Measurements from ENCODE around the gene CYB561A3.

CYB561A3 gene

DNA sequence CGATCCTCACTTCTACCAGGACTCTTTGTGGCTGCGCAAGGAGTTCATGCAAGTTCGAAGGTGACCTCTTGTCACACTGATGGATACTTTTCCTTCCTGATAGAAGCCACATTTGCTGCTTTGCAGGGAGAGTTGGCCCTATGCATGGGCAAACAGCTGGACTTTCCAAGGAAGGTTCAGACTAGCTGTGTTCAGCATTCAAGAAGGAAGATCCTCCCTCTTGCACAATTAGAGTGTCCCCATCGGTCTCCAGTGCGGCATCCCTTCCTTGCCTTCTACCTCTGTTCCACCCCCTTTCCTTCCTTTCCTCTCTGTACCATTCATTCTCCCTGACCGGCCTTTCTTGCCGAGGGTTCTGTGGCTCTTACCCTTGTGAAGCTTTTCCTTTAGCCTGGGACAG is 7.0 kb upstream of the CYB561A3 start:
- no peak for FAIRE-seq

DNA sequence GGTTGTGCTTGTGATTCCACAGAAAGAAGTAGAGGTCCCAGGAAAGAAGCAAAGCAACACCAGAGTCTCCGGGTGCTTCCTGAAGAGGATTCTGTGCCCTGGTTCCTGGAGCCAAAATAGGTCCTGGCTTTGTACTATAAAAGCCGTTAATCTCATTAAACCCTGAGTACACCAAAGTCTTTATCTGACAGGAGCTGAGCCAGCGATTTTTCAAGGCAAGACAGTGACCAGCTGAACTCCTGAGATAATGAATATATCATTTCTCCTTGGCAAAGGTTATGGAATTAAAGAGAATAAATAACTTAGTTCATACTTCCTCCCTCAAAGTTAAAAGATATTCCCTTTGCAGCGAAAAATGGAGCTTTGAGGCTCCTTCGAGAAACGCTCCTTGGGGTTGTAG is 5.7 kb upstream of the CYB561A3 start:
- no peak for FAIRE-seq

DNA sequence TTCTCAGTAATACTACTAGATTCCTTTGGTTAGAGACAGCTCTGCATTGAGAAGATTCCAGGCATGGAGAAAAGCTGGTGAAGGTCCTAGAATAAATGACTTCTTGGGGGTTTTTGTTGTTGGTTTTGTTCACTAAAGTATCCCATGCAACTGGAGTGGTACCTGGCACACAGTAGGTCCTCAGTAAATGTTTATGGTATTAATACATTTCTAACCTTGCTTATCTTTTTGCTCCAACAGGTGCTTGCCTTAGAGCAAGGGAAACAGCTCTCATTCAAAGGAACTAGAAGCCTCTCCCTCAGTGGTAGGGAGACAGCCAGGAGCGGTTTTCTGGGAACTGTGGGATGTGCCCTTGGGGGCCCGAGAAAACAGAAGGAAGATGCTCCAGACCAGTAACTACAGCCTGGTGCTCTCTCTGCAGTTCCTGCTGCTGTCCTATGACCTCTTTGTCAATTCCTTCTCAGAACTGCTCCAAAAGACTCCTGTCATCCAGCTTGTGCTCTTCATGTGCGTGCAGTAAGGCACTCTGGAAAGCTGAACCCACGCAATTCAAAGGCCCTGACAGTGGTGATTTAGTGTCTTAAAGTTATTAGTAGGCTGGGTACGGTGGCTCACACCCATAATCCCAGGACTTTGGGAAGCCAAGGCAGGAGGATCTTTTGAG is 2.5 kb upstream of the CYB561A3 start:
- FAIRE-seq = no peak

DNA sequence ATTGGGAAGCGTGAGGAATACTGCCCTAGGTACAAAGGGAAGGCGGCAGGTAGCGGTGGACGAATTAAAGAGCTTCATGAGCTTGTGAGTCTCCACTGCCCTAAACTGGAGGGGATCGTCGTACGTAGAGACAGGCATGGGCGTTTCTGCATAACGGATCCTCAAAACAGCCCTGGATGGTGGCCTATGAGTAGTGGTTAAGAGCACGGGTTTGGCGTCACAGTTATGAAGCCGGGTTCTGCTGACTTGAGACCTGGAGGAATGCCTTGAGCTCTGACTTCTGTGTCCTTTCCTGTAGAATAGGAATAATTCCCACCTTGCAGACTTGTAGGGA is 827 bp upstream of the CYB561A3 start:
- FAIRE-seq = no peak

DNA sequence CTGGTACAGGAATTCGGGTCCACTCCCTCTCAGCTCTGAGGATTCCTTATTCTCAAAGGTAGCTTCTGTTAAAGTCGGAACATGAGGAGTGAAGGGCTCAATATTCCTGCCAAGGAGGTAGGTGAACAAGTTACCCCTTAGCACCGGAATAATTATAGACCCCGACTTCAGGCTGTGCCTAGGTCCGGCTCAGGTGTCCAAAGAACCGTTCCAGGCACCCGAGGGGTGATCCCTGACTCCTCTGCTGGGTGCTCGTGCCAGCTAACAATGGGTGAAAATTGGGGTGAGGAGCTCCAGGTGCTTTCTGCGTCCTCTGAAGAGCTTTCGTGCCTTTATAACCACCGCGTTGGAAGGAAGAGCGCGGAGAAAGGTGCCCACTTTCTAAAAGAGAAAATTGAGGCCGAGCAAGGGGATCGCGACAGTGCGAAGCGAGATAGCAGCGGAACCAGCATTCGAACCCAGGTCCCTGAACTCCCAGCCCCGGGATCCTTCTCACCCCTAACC is 393 bp downstream of the CYB561A3 start:
- no peak for FAIRE-seq

DNA sequence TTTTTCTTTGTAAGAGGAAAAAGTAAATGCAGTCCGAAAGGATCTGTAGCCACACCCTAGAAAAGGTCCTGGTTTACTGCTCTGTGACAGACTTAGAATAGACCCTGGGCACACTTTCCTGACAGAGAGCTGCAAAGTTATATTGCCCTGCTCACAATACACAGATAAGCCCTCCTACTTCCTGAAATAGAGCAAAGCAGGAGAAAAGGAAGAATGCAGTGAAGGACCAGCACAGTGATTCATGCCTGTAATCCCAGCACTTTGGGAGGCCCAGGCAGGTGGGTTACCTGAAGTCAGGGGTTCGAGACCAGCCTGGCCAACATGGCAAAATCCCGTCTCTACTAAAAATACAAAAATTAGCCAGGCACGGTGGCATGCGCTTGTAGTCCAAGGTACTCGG is 2.2 kb downstream of the CYB561A3 start:
- no peak for FAIRE-seq

DNA sequence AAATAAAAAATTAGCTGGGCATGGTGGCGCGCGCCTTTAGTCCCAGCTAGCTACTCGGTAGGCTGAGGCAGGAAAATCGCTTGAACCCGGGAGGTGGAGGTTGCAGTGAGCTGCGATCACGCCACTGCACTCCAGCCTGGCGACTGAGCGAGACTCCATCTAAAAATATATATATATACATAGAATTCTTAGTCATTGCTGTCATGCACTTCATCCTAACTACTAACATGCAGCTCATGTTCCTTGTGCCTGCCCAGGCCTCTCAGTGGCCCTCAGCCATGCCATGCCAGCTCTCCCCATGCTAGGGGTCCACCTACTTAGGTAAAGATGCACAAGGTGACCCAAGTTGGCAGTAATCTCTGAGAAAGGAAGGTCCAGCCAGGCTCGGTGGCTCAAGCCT is 3.1 kb downstream of the CYB561A3 start:
- no peak for FAIRE-seq

DNA sequence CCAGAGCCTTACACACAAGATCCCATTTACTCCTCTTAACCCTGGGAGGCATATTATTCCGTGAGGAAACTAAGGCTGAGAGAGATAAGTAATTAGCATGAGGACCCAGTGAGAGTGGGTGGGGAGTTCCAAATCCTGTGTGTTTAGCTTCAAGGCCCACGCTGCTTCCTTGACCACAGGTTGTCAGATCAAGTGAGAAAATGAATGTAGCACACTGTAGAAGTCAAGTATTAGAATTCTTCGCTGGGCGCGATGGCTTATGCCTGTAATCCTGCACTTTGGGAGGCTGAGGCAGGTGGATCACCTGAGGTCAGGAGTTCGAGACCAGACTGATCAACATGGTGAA is 3.8 kb downstream of the CYB561A3 start:
- FAIRE-seq = no peak

DNA sequence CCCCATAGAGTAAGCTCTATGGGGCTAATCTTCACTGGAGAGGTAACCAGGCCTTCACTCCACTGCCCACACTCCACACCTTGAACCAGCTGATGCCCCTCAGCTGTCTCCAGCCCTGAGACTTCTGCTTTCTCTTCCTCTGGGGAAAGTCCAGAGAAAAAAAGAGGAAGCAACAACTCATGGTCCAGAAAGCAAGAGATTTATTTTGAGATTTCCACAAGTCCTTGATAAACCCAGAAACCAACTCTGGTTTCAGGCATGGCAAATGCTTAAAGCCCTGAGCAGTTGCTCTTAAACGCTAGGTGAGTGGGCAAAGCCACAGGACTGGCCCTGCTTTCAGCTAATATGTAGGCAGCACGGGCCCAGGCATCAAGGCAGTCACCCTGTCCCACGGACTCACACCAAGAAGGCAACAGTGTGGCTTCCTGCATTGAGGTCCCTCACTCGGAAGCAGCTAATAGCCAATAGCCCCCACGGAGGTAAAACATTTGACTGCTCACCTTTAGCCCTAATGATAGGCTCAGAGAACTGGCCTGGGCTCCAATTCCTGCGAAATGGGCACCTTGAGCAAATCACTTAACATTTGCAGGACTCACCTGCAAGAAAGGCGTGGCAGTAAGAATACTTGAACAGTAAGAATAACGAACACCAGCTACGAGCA is 4.3 kb downstream of the CYB561A3 start:
- FAIRE-seq = no peak

DNA sequence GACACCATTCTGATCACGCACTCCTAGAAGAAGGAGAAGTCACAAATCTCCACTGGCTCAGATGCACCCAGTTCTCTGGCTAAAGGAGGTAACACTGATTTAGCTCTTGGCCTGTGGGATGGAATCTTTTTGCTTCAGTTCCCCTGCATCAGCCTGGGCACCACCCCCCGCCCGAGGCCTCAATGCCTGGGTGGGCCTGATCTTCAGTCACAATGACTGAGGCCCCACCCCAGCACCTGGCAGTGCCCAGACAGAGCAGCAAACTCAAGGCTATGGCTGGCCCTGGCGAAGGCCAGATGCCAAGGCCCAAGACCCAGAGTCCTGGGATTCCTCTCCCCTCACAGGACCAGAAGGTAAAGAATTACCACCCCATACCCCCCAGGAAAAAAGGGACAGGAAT is 5.0 kb downstream of the CYB561A3 start:
- no peak for FAIRE-seq

DNA sequence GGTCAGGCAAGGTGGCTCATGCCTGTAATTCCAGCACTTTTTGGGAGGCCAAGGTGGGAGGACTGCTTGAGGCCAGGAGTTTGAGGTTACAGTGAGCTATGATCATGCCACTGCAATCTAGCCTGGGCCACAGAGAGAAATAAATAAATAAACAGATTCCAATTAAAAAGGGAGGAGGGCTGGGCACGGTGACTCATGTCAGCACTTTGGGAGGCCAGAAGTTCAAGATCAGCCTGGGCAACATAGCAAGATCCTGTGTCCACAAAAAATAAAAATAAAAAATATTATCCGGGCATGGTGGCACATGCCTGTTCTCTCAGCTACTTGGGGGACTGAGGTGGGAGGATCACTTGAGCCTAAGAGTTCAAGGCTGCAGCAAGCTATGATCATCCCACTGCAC is 7.5 kb downstream of the CYB561A3 start:
- FAIRE-seq = no peak

DNA sequence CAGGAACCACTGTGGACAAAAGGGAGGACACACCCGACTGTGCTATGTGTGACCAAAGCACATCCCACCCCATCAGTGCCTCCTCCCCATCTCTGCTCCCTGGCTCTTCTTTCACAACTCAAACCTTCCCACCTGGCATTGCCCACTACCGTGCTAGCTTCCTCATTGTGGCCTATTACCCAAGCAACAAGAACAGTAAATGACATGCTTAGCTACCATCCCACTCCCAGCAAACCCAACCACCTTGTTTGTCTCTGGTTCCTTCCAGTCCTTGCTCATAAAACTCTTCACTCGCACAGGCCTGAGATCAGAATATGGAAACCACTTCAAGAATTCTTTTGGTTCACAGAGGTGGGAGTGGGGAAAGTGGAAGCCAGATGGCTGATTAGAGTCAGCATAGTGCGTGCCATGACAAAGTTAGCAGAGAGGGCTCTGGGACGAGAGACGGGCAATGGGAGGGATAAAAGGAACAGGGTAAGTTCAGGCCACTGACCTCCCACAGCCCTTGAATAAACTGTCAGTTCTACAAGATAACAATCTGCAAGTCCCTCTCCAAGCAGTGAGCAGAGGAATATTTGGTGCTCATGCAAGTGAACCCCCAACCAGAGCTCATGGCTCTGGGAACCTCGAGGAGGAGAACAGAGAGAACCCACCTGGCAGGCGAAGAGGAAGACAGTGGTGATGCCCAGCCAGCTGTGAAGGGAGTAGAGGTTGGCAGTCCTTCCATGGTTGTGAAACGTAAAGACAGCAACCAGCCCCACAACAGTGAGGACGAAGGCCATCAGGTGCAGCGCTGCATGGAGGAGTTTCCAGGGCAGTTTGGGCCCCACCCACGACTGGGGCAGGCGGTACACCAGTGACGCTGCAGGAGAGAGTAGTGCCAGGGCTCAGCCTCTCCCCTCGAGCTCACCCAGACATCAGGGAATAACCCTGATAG is 8.3 kb downstream of the CYB561A3 start:
- no peak for FAIRE-seq

DNA sequence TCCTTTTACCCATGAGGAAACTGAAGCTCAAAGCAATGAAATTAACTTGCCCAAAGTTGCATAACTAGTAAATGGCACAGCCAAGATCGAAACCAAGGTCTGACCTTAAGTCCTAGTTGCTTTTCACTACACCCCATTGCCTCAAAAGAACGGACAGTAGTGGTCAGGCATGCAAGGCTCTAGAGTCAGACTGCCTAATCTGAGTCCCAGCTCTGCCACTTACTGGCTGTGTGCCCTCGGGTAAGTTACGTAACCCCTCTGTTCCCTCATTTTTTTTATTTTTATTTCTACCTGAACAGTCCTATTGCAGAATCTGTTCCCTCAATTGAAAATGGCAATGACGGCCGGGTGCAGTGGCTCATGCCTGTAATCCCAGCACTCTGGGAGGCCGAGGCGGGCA is 9.6 kb downstream of the CYB561A3 start:
- no peak for FAIRE-seq

DNA sequence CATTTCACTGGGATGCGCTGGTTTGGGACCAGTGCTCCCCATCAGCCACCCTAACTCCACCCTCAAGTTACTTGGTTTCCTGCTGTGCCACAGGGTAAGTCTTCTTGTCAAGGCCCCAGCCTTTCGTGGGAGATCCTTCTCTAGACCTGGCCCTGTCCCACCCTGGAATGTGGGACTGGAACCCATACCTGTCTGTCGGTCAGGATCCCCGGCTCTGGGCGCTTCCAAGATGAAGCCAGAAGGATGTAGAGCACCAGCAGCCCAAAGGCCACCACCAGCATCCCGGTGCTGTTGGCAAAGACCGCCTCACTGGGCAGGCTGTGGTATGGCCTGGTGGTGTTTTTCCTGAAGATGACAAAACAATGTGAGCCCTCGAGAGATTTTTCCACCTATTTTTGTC is 10.9 kb downstream of the CYB561A3 start:
- no peak for FAIRE-seq

DNA sequence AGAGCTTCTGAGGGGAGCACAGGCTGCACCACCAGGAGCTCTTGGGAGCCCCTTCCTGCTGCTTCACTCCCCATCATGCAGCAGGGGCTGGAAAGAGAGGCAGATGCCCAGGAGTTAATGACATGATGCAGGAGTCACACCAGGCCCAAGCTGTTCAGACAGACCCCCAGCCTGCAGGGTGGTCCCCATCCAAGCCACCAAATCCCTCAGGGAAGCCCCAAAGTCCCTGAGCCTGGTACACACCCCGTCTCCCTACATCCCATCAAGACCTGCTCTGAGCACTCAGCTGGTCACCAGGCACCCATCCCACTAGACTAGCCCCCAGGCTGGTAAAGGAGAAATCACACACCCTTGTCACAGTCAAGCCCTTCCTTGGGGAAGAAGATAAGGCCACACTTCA is 11.3 kb downstream of the CYB561A3 start:
- no peak for FAIRE-seq

DNA sequence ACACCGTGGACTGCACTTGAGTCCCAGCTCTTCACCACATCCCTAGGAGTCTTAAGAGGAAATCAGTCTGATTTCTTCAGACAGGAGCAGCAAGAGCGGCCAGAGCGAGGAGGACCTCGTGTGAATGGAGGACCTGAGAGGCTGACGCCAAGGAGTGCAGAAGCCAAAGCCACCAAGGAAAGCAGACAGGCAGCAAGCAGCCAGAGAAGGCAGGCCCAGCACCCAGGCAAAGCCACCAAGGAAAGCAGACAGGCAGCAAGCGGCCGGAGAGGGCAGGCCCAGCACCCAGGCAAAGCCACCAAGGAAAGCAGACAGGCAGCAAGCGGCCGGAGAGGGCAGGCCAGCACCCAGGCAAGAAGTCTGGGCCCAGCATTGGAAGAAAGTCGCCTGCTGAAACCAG is 11.8 kb downstream of the CYB561A3 start:
- FAIRE-seq = no peak

DNA sequence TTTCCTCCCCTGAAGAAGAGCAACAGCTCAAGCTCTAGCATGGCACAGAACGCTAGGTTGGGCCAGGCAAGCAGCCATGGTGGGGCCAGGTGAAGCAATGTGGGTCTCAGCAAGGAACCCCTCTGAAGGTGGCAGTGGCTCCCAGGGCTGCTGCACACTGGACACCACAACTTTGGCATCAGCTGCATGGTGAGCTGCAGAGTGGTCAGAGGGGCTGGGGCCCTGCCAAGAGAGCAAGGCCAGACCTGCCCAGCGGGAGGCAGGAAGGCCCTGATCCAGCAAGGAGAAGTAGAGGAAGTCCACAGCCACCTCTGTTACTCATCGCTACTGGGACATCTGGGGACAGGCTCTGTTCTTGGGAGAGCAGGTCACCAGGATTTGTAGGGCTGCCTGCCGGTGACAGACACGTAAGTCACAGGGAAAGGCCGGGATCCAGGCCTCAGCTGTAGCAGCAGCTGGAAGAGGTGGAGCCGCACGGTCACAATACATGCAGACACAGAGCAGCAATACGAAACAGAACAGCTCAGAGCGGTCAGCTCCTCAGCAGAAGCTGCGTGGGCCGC is 12.4 kb downstream of the CYB561A3 start:
- no peak for FAIRE-seq

DNA sequence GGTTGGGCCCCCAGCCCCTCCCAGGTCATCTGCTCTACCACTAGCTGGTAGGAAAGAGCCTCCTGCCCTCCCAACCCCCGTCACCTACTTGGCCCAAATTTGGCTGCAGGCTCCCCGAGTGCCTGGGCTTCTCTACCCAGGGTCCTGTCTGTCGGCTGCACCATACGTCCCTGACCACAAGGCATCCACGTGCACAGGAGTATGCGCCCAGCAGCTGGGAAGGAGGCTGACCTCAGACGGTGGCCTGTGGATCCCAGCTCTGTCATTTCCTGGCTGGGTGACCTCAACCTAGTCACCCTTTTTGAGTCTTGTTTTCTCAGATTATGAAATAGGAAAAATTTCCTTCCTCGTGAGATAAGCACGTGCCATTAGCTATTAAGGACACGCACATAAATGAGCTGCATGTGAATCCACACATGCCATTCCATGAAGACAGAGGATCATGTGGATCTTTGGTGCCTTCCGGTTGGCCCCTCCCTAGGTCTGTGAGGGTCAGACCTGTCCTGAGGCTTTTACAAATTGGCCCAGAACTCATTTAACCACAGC is 13.7 kb downstream of the CYB561A3 start:
- no peak for FAIRE-seq

DNA sequence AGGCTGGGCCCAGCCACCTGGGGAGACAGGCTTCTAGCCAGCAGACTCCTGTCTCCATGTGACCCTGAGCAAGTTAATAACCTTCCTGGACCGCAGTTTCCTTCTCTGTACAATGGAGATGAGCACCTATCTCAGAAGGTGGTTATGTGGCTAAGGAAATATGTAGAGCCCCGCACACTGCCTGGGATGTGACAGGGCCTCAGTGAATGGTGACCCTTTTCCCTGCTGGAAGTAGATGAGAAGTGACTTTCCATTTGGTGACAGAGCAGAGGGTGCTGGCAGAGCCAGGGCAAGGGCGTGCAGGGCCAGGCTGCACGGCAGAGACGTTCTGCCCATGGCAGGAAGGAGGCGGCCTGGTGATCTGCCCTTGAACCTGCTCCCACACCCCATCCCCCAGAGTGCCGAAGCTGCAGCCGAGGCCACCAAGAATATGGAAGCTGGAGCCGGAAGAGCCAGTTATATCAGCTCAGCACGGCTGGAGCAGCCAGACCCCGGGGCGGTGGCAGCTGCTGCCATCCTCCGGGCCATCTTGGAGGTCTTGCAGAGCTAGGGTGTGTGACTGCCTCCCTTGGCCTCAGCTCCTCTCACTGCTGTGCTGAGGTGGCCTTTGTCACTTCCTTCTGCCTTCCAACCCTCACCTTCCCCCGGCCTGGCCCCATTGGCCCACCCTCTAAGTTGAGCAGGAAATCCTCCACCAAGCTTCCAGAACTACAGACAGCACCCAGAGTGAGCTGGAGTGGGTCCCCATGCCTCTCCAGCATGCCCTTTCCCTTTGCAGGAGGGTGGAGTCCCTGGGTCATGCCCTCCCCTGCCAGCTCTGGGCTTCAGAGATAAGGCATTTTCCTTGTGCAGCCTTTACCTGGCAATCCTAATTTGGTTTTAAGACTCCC is 15.5 kb downstream of the CYB561A3 start:
- FAIRE-seq = no peak

DNA sequence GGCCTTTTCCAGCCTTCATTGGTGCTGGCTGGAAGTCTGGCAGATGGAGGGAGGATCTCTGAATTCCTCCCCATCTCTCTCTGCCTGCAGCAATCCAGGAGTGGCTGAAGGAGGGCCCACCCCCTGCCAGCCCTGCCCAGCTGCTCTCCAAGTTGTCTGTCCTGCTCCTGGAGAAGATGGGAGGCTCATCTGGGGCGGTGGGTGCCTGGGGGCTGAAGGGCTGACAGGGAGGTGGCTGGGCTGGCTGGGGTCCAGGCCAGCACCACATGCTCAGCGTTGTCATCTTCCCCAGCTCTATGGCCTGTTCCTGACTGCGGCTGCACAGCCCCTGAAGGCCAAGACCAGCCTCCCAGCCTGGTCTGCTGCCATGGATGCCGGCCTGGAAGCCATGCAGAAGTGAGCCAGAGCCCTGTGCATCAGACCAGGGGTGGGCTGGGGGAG is 16.5 kb downstream of the CYB561A3 start:
- FAIRE-seq = no peak

DNA sequence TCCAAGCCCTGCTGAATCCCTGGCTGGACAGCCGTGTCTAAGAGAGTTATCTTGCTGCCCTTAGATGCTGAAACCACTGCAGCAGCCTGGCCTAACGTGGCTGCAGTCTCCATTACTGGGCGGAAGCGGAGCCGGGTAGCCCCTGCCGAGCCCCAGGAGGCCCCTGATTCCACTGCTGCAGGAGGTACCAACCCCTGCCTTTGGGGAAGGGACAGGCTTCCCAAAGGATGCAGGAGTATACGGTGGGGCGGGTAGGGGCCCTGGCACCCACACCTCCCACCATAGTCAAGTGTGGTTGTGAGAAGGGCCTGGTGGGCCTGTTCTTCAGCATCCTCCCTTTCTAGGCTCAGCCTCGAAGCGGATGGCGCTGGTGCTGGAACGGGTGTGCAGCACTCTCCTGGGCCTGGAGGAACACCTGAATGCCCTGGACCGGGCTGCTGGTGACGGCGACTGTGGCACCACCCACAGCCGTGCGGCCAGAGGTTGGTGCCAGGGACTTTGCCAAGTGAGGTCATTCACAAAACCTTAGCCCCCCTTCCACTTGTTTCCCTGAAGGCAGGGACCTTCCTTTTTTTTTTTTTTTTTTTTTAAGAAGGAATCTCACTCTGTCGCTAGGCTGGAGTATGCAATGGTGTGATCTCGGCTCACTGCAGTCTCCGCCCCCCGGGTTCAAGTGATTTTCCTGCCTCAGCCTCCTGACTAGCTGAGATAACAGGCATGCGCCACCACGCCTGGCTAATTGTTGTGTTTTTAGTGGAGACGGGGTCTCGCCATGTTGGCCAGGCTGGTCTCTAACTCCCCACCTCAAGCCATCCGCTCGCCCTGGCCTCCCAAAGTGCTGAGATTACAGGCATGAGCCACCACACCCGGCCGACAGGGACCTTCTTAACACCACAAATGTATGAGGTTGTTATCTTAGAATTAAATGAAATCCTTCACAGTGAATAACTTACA is 17.6 kb downstream of the CYB561A3 start:
- no peak for FAIRE-seq
